IMR-90 (cell line): Measurements from ENCODE around the gene BAMBI. TPM values are rescaled to one million over a fixed set of nuclear protein-coding genes. Genes with fewer than 3 reads are reported as not detected.
"Not testable (repeated sequence)": the region's sequence is repeated elsewhere in the genome, so short reads cannot be mapped to it uniquely, and the experiment has no call there.

Experiments
- ATAC-seq: fragments of 200-7000 bp; cut with Tn5 transposase; 2 replicates; pipeline ENCODE4 v1.9.1; 2020; ENCODE audit warnings: low read depth, mild to moderate bottlenecking, moderate library complexity
- BruUV-seq: library from RNA; stranded (reverse); fragments of 400-500 nt; replicated peaks from 2 replicates; lab custom pipeline; 2021; lab: Mats Ljungman, UMichigan
- CTCF ChIA-PET: fragments of 300-600 bp; formaldehyde crosslinking; extraction: SDS; loops from one replicate; lab custom pipeline; 2021; ENCODE audit warnings: antibody characterized with exemption; lab: Yijun Ruan, JAX
- POLR2A ChIA-PET: fragments of 300-600 bp; sonication (Branson Sonifier 250); formaldehyde crosslinking; loops from one replicate; lab custom pipeline; 2022; ENCODE audit warnings: antibody characterized with exemption; ENCODE audit not compliant: unreplicated experiment; lab: Charles Lee
- DNase-seq: peaks from one replicate; pipeline ENCODE4 v3.0.0; 2013
- H2AFZ ChIP-seq: replicated peaks from 2 replicates; pipeline ENCODE3; 2013; ENCODE audit warnings: low read length, mild to moderate bottlenecking; ENCODE audit not compliant: poor library complexity
- H2AK5ac ChIP-seq: 2 replicates; pipeline ENCODE4 v1.6.1; 2013; ENCODE audit warnings: low read depth, low read length, inconsistent platforms
- H2AK9ac ChIP-seq: replicated peaks from 2 replicates; pipeline ENCODE3; 2013; ENCODE audit warnings: mild to moderate bottlenecking, low read depth, low read length, moderate library complexity; ENCODE audit not compliant: poor library complexity
- H2BK120ac ChIP-seq: 2 replicates; pipeline ENCODE4 v1.6.1; 2013; ENCODE audit warnings: low read depth, low read length, inconsistent platforms
- H2BK15ac ChIP-seq: 3 replicates; pipeline ENCODE4 v1.6.1; 2013; ENCODE audit warnings: low read depth, low read length, inconsistent platforms
- H2BK20ac ChIP-seq: 2 replicates; pipeline ENCODE4 v1.6.1; 2013; ENCODE audit warnings: low read depth, mild to moderate bottlenecking, inconsistent platforms, low read length, moderate library complexity
- H2BK5ac ChIP-seq: 2 replicates; pipeline ENCODE4 v1.6.1; 2013; ENCODE audit warnings: mild to moderate bottlenecking, low read depth, low read length, inconsistent platforms; ENCODE audit not compliant: poor library complexity, severe bottlenecking
- H3K14ac ChIP-seq: replicated peaks from 2 replicates; pipeline ENCODE4 v1.6.1; 2013; ENCODE audit warnings: low read depth, low read length, inconsistent platforms
- H3K18ac ChIP-seq: 2 replicates; pipeline ENCODE4 v1.6.1; 2013; ENCODE audit warnings: low read depth, low read length, control low read depth
- H3K23ac ChIP-seq: 2 replicates; pipeline ENCODE4 v1.6.1; 2013; ENCODE audit warnings: low read depth, low read length, inconsistent platforms
- H3K27ac ChIP-seq: 2 replicates; pipeline ENCODE4 v1.5.1; 2013; ENCODE audit warnings: mild to moderate bottlenecking, control low read depth, low read length; ENCODE audit not compliant: insufficient read depth
- H3K27me3 ChIP-seq: 2 replicates; pipeline ENCODE4 v1.6.1; 2013; ENCODE audit warnings: low read length; ENCODE audit not compliant: control insufficient read depth, insufficient read depth
- H3K36me3 ChIP-seq: 2 replicates; pipeline ENCODE4 v1.6.1; 2013; ENCODE audit warnings: low read length, mixed read lengths; ENCODE audit not compliant: control insufficient read depth, insufficient read depth
- H3K4ac ChIP-seq: 2 replicates; pipeline ENCODE4 v1.6.1; 2013; ENCODE audit warnings: low read depth, low read length, inconsistent platforms
- H3K4me1 ChIP-seq: 2 replicates; pipeline ENCODE4 v1.6.1; 2013; ENCODE audit warnings: low read length, mixed read lengths; ENCODE audit not compliant: control insufficient read depth, insufficient read depth
- H3K4me2 ChIP-seq: 2 replicates; pipeline ENCODE4 v1.6.1; 2013; ENCODE audit warnings: low read depth, mild to moderate bottlenecking, control low read depth, low read length, moderate library complexity
- H3K4me3 ChIP-seq: 2 replicates; pipeline ENCODE4 v1.5.1; 2013; ENCODE audit warnings: low read depth, mild to moderate bottlenecking, control low read depth, low read length, moderate library complexity; ENCODE audit not compliant: insufficient read depth
- H3K56ac ChIP-seq: 2 replicates; pipeline ENCODE4 v1.6.1; 2013; ENCODE audit warnings: low read length, inconsistent platforms; ENCODE audit not compliant: insufficient read depth; ENCODE audit errors: extremely low read depth
- H3K79me1 ChIP-seq, 2 experiments: 2 replicates each; pipeline ENCODE4 v1.6.1; 2013; ENCODE audit warnings: low read length in 2 of 2, inconsistent platforms in 1 of 2, low read depth in 1 of 2
- H3K9ac ChIP-seq: 2 replicates; pipeline ENCODE4 v1.6.1; 2013; ENCODE audit warnings: low read depth, low read length, control low read depth
- H3K9me1 ChIP-seq: 2 replicates; pipeline ENCODE4 v1.6.1; 2013; ENCODE audit warnings: low read length, inconsistent platforms; ENCODE audit not compliant: insufficient read depth
- H3K9me3 ChIP-seq: 2 replicates; pipeline ENCODE4 v1.6.1; 2013; ENCODE audit warnings: low read length; ENCODE audit not compliant: control insufficient read depth, insufficient read depth
- H4K20me1 ChIP-seq: 2 replicates; pipeline ENCODE4 v1.6.1; 2013; ENCODE audit warnings: low read length, inconsistent platforms; ENCODE audit not compliant: insufficient read depth
- H4K5ac ChIP-seq: 2 replicates; pipeline ENCODE4 v1.6.1; 2013; ENCODE audit warnings: mild to moderate bottlenecking, low read depth, low read length, control low read depth
- H4K8ac ChIP-seq, 2 experiments: 2 replicates each; pipeline ENCODE4 v1.6.1; 2013; ENCODE audit warnings: low read depth in 2 of 2, low read length in 2 of 2, control low read depth in 1 of 2, inconsistent platforms in 1 of 2
- H4K91ac ChIP-seq: 2 replicates; pipeline ENCODE4 v1.6.1; 2013; ENCODE audit warnings: low read depth, low read length, inconsistent platforms; ENCODE audit not compliant: insufficient read depth
- BHLHE40 ChIP-seq: fragments of 150-350 bp; IDR thresholded peaks from 2 replicates; pipeline ENCODE4 v1.6.1; 2016; ENCODE audit warnings: mild to moderate bottlenecking, low read depth, low read length
- ELK1 ChIP-seq: fragments of 150-350 bp; IDR thresholded peaks from 2 replicates; pipeline ENCODE4 v1.6.1; 2016; ENCODE audit warnings: low read depth, mild to moderate bottlenecking, low read length, moderate library complexity, borderline replicate concordance
- FOS ChIP-seq: fragments of 150-350 bp; IDR thresholded peaks from 2 replicates; pipeline ENCODE4 v1.6.1; 2016; ENCODE audit warnings: low read depth, low read length
- MAFK ChIP-seq: IDR thresholded peaks from 2 replicates; pipeline ENCODE4 v1.6.1; 2012; ENCODE audit warnings: low read depth, low read length, improper control_type of control experiment
- NFE2L2 ChIP-seq: fragments of 150-350 bp; IDR thresholded peaks from 2 replicates; pipeline ENCODE4 v1.6.1; 2016; ENCODE audit warnings: low read depth, mild to moderate bottlenecking, low read length
- RFX5 ChIP-seq: IDR thresholded peaks from 2 replicates; pipeline ENCODE4 v1.8.0; 2012; ENCODE audit warnings: low read depth, mild to moderate bottlenecking, low read length, moderate library complexity
- SMC3 ChIP-seq: fragments of 150-350 bp; IDR thresholded peaks from 2 replicates; pipeline ENCODE4 v1.6.1; 2016; ENCODE audit warnings: low read depth, mild to moderate bottlenecking, antibody characterized with exemption, low read length, moderate library complexity
- WGBS, 2 experiments: methylation state at CpG; one replicate each; pipeline versions ENCODE4 v1.1.5 to v1.1.7; 2013; ENCODE audit warnings: missing lambda C conversion rate in 2 of 2; ENCODE audit not compliant: insufficient read length in 1 of 2; ENCODE audit errors: extremely low coverage in 2 of 2; 5-methylcytosine and 5-hydroxymethylcytosine counted together
- dilution Hi-C: fragments of 300-500 bp; cut with HindIII; formaldehyde crosslinking; loops from one replicate; pipeline ENCODE4 v1.14.3; 2018; ENCODE audit warnings: low sequenced_read_pairs; ENCODE audit not compliant: unreplicated experiment
- in situ Hi-C: fragments of 300-500 bp; cut with MboI; formaldehyde crosslinking; loops from 3 replicates; pipeline ENCODE4 v1.14.3; 2019; ENCODE audit warnings: low sequenced_read_pairs, inconsistent platforms, mixed read lengths
- intact Hi-C: fragments of 100-400 bp; cut with micrococcal nuclease; formaldehyde crosslinking; loops from 2 replicates; pipeline ENCODE4 v1.10.0; 2022
- polyA plus RNA-seq, 3 experiments: library from polyadenylated mRNA; depleted of rRNA; stranded (reverse); fragments of >200 nt; gene quantifications; 2 replicates each; pipeline ENCODE4 v1.2.3, GENCODE V29; 2012; ENCODE audit warnings: low replicate concordance in 1 of 3
- total RNA-seq: library from RNA; depleted of rRNA; stranded (reverse); fragments of >200 nt; gene quantifications from 2 replicates; pipeline ENCODE4 v1.2.3, GENCODE V29; 2012
- TF ChIP-seq, protein P1 (sequence below): fragments of 150-350 bp; IDR thresholded peaks from 2 replicates; pipeline ENCODE4 v1.6.1; 2017; ENCODE audit warnings: mild to moderate bottlenecking, antibody characterized with exemption, low read length, low read depth

The BAMBI gene
- total and polyA plus RNA-seq, 2 of the 4 experiments (the other 2 are of a cell fraction): 14.4 to 19.4 TPM

- no peak overlapping the region for H2BK15ac ChIP-seq
- dilution Hi-C loops (no loop called here), intact Hi-C loops (no loop called here), in situ Hi-C loops (no loop called here)
- no peak overlapping the region for H3K23ac ChIP-seq
- no CpG with 5 or more reads among the region's 5 CpGs for WGBS, 2 experiments
- H2BK5ac ChIP-seq: no peak overlapping the region
- H3K36me3 ChIP-seq: no peaks in the 10 kb centered on the region
- no peaks in the 10 kb centered on the region for H3K9me1 ChIP-seq
- no peaks in the 10 kb centered on the region for H4K20me1 ChIP-seq
- H3K4me1 ChIP-seq: no peaks in the 10 kb centered on the region
- H2AFZ ChIP-seq: no peak overlapping the region
- no peak overlapping the region for H3K27ac ChIP-seq
- POLR2A ChIA-PET: no interaction called here
- no TSS peak for BruUV-seq
- no peak overlapping the region for H2AK9ac ChIP-seq
- H3K14ac ChIP-seq: no peak overlapping the region
- no peak overlapping the region for H2BK120ac ChIP-seq
- H3K4ac ChIP-seq: no peak overlapping the region
- CTCF ChIA-PET: interaction anchor here (1.5 kb wide), 1 partner anchor 11 kb away, joined by 3 read pairs; no protein-coding TSS in a partner anchor
- ATAC-seq (no peak), DNase-seq (no peak)
- no peak overlapping the region for H3K4me3 ChIP-seq
- peaks cover 6% of the 10 kb centered on the region for H3K27me3 ChIP-seq
- no peak overlapping the region for H2BK20ac ChIP-seq
- H4K5ac ChIP-seq: no peak overlapping the region
- 0 out of 2 replicates have a peak, but pooled peaks cover 2% of the 10 kb centered on the region for H3K9me3 ChIP-seq
- H3K79me1 ChIP-seq: no peaks in the 10 kb centered on the region
- H3K9ac ChIP-seq: no peak overlapping the region
- H2AK5ac ChIP-seq: no peak overlapping the region
- TF ChIP-seq FOS (no peak), NFE2L2 (no peak), RFX5 (no peak), BHLHE40 (no peak), MAFK (no peak), ELK1 (no peak), SMC3 (no peak)
- TF ChIP-seq, protein P1, sequence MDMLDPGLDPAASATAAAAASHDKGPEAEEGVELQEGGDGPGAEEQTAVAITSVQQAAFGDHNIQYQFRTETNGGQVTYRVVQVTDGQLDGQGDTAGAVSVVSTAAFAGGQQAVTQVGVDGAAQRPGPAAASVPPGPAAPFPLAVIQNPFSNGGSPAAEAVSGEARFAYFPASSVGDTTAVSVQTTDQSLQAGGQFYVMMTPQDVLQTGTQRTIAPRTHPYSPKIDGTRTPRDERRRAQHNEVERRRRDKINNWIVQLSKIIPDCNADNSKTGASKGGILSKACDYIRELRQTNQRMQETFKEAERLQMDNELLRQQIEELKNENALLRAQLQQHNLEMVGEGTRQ: no peak
- no peak overlapping the region for H4K91ac ChIP-seq
- no peak overlapping the region for H3K4me2 ChIP-seq
- no peak overlapping the region for H3K18ac ChIP-seq
- no peak overlapping the region for H3K56ac ChIP-seq
- no peak overlapping the region for H4K8ac ChIP-seq
Measured at GRCh38 chr10:28652703-28653102, 24.6 kb upstream of the BAMBI start.

DNA sequence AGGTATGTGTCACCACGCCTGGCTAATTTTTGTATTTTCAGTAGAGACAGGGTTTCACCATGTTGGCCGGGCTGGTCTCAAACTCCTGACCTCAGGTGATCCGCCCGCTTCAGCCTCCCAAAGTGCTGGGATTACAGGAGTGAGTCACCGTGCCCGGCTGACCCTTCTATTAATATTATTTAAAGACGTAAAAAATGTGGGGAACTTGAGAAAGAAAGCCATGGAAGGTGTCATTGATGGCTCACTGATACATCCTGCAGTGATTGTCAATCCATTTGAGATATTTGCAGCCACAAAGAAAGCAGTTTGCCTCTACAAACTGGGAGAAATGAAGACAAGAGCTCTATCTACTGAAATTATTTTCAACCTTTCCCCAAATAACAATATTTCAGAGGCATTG lies 18.5 kb upstream of the BAMBI start:
- H3K4me3 ChIP-seq, H3K4me2 ChIP-seq, H3K18ac ChIP-seq, DNase-seq, H3K27me3 ChIP-seq, H3K14ac ChIP-seq, H2BK20ac ChIP-seq, H4K20me1 ChIP-seq, H2BK5ac ChIP-seq, in situ Hi-C loops, H3K4ac ChIP-seq, H3K27ac ChIP-seq, H2AFZ ChIP-seq, H3K9ac ChIP-seq, CTCF ChIA-PET, H4K8ac ChIP-seq, H2AK9ac ChIP-seq, H2BK120ac ChIP-seq, BruUV-seq, dilution Hi-C loops, H2AK5ac ChIP-seq, POLR2A ChIA-PET, H3K4me1 ChIP-seq, H3K36me3 ChIP-seq, H2BK15ac ChIP-seq, H4K5ac ChIP-seq, ATAC-seq, intact Hi-C loops, H3K9me3 ChIP-seq, H3K79me1 ChIP-seq, H3K23ac ChIP-seq, H3K9me1 ChIP-seq, H4K91ac ChIP-seq, H3K56ac ChIP-seq: not testable (repeated sequence)
- no CpG with 5 or more reads among the region's 7 CpGs for WGBS, 2 experiments
